ENCODE results near the gene PRM2. TPM values are rescaled to one million over a fixed set of nuclear protein-coding genes. Genes with fewer than 3 reads are reported as not detected.

PRM2 gene
- total RNA-seq, 1 donor from 2014 or later, result not detected

DNA sequence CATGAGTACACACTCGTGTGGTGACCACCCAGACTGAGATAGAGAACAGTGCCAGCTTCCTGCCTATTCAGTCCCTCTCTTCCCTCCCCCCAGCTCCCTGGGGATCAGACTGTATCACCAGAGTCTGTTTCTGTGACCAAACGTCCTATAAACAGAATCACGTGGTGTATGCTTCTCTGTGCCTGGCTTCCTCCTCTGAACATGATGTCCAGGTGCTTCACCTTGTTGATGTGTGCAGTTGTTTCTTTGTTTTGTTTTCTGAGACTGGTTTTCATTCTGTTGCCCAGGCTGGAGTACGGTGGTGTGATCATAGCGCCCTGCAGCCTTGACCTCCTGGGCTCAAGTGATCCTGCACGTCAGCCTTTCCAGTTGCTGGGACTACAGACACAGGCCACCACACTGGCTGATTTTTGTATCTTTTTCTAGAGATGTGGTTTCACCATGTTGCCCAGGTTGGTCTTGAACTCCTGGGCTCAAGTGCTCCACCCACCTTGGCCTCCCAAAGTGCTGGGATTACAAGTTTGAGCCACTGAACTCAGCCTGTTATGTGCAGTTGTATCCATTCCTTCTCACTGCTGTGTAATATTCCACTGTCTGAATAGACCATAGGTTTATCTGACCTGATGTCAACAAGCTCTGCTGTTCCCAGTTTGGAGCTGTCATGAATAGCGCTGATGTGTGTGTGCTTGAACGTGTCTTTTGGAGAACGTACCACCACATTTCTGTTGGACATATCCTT, 33.8 kb upstream of the PRM2 start:
- H3K4me3 ChIP-seq, result no peak overlapping the region
- TF ChIP-seq, protein P1, sequence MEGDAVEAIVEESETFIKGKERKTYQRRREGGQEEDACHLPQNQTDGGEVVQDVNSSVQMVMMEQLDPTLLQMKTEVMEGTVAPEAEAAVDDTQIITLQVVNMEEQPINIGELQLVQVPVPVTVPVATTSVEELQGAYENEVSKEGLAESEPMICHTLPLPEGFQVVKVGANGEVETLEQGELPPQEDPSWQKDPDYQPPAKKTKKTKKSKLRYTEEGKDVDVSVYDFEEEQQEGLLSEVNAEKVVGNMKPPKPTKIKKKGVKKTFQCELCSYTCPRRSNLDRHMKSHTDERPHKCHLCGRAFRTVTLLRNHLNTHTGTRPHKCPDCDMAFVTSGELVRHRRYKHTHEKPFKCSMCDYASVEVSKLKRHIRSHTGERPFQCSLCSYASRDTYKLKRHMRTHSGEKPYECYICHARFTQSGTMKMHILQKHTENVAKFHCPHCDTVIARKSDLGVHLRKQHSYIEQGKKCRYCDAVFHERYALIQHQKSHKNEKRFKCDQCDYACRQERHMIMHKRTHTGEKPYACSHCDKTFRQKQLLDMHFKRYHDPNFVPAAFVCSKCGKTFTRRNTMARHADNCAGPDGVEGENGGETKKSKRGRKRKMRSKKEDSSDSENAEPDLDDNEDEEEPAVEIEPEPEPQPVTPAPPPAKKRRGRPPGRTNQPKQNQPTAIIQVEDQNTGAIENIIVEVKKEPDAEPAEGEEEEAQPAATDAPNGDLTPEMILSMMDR (IDR thresholded peaks at IDR 0.05), result no peak
- intact Hi-C loops (cut with DNase I), result no loop called here
- H3K4me1 ChIP-seq, result peaks cover 30% of the 10 kb centered on the region
- ATAC-seq, result no peak
- no peak overlapping the region for H3K27ac ChIP-seq
- no peak for DNase-seq
- H3K27me3 ChIP-seq, result no peaks in the 10 kb centered on the region
- H3K9me3 ChIP-seq, result no peaks in the 10 kb centered on the region
- no peaks in the 10 kb centered on the region for H3K36me3 ChIP-seq

DNA sequence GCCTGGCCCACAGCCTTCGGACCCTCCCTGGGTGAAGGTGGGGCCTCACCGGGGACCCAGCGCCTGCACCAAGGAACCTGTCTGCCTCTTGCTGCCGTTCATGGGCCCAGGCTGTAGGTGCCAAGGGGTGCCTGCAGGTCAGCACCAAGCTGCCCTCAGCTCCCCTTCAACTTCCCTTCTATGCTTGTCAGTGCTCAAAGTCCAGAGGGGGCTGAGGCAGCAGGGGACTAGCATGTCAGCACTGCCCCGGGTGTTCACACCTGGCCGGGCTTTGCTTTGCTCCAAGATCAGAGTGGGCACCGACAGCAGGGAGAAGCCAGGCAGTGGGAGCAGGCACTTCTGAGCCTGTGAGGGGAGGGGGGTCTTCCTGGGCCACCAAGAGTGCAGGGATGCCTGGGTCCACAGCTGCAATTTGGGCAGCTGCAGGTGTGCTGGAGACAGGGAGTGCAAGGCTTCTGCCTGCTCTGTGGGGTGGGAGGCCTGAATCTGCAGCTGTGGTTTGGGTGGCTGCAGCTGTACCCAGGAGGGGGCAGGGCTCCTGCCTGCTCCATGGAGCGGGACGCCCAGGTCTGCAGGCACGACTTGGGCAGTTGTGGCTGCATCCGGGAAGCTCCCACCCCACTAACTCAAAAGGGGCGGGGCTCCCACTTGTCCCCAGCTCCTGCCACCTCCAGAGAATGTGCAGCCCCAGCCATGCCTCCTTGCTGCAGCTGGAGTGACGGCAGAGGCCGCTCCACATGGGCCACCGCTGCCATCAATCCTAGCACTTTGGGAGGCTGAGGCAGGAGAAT, 32.4 kb upstream of the PRM2 start:
- Histone ChIP-seq H3K36me3 (no peaks in the 10 kb centered on the region), H3K4me3 (no peak overlapping the region), H3K27ac (peak overlapping the region; percentile 82), H3K9me3 (no peaks in the 10 kb centered on the region), H3K27me3 (no peaks in the 10 kb centered on the region), H3K4me1 (peaks cover 30% of the 10 kb centered on the region)
- TF ChIP-seq, protein P1 (IDR thresholded peaks at IDR 0.05), result no peak
- no peak for DNase-seq
- no peak for ATAC-seq
- intact Hi-C loops (cut with DNase I), result no loop called here

DNA sequence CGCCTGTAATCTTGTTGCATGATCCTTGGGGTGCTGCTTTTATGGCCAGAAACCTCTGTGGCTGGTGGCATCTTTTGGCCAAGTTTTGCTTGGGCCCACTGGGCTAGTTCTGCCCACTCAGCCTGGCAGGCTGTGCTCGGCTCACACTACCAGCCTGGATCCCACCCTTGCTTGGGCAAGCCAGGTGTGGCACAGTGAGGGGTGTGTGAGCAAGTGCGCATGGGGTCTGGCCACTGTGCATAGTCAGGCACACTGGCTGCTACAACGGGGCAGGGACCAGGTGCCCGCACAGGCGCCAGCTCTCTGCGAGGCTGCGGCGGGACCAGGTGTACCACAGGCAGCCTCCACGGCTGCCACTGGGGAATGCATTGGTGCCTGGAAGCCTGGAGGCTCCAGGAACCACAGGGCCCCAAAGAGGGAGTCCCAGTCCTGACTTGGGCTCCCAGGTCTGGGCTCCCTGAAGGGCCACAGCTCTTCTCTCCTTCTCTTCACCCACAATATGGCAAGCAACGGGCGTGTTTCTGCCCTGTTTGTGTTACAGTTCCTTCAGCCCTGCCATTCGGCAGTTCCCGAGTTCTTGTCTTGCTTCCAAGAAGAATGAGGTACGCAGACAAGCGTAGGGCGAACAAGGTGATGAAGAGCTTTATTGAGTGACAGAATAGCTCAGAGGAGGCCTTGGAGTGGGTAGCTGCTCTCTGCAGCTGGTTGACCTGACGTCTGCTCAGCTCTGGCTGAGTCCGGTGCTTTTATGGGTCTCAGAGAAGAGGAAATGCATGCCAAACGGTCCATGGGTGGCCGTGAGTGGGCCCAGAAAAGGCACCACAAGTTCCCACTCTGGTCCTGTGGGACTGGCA, 31.6 kb upstream of the PRM2 start:
- ATAC-seq (peak; percentile 20), DNase-seq (no peak)
- H3K9me3 ChIP-seq, result no peaks in the 10 kb centered on the region
- intact Hi-C loops (cut with DNase I), result no loop called here
- no peaks in the 10 kb centered on the region for H3K36me3 ChIP-seq
- peaks cover 30% of the 10 kb centered on the region for H3K4me1 ChIP-seq
- H3K4me3 ChIP-seq, result no peak overlapping the region
- TF ChIP-seq, protein P1 (IDR thresholded peaks at IDR 0.05), result no peak
- peak overlapping the region; percentile 82 for H3K27ac ChIP-seq
- H3K27me3 ChIP-seq, result no peaks in the 10 kb centered on the region

DNA sequence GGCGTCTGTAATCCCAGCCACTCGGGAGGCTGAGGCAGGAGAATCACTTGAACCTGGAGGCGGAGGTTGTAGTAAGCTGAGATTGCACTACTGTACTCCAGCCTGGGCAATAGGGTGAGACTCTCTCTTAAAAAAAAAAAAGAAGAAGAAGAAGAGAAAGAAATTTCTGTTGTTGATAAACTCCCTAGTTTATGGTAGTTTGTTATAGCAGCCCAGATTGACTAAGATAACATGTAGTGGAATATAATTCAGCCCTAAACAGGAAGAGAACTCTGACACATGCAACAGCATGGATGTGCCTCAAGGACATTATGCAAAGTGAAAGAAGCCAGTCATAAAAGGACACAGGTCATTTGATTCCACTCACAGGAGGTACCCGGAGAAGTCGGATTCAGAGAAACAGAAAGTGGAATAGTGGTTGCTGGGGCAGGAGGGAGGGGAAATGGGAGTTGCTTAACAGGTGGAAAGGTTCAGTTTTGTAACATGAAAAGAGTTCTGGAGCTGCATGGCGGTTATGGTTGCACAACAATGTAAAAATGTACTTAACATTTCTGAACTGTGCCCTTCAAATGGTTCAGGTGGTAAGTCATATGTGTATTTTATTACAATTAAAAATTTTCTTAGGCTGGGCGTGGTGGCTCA, 30.8 kb upstream of the PRM2 start:
- Histone ChIP-seq H3K4me3 (no peak overlapping the region), H3K36me3 (no peaks in the 10 kb centered on the region), H3K9me3 (no peaks in the 10 kb centered on the region), H3K27me3 (no peaks in the 10 kb centered on the region), H3K4me1 (peaks cover 25% of the 10 kb centered on the region), H3K27ac (peak overlapping the region; percentile 82)
- intact Hi-C loops (cut with DNase I), result no loop called here
- DNase-seq, result no peak
- peak; percentile 78 for ATAC-seq
- TF ChIP-seq, protein P1 (IDR thresholded peaks at IDR 0.05), result no peak

DNA sequence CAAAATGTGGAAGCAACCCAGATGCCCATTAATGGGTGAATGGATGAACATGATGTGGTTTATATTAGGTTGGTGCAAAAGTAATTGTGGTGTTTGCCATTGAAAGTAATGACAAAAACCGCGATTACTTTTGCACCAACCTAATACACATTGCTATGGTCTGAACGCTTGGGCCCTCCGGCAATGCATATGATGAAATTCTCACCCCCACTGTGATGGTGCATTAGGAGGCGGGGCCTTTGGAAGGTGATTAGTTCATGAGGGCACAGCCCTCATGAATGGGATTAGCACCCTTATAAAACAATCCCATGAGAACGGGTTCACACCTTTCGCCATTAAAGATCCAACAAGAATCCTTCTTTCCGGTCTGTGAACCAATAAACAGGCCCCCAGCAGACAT, 30.1 kb upstream of the PRM2 start:
- ATAC-seq, result no peak
- H3K27ac ChIP-seq, result no peak overlapping the region
- intact Hi-C loops (cut with DNase I), result no loop called here

More for the DNA sequence above, 30.1 kb upstream of the PRM2 start:
- Histone ChIP-seq H3K9me3 (no peaks in the 10 kb centered on the region), H3K4me1 (peaks cover 25% of the 10 kb centered on the region), H3K36me3 (no peaks in the 10 kb centered on the region), H3K27me3 (no peaks in the 10 kb centered on the region), H3K4me3 (no peak overlapping the region)
- DNase-seq, result no peak
- TF ChIP-seq, protein P1 (IDR thresholded peaks at IDR 0.05), result no peak
